ENCODE results near the gene ISG15. TPM values are rescaled to one million over a fixed set of nuclear protein-coding genes. Genes with fewer than 3 reads are reported as not detected.

The ISG15 gene
- total RNA-seq, result 64.7 and 72.8 TPM in 2 replicates

GRCh38 chr1:1013105-1013921, at the start of gene ISG15:
ISG15 (plus strand) TSS chr1:1013497; CDS start chr1:1013574, 77 bp downstream.

DNA sequence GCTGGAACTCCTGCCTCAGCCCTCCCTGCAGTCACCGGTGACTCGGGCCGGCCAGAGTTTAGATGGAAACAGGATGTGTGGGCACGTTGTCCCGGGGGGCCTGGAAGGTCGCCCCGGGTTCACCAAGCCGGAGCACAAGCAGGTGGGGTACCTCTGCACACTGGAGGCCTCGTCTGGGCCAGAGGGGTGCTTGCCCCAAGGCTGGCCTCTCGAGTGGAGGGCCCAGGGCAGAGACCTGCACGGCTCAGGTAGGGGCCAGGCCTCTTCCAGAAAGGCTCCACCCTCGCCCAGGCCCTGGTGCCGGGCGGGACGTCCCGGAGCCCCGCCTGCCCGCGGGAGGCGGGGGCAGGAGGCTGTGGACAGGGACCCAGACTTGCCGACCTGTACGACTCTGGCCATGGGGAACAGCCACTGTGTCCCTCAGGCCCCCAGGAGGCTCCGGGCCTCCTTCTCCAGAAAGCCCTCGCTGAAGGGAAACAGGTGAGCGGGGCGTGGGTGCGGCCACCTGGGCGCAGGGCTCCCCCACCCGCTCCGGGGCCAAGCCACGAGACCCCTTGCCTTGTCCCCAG, 47.1 kb upstream of the ISG15 start, which contains the start of gene PLEKHN1:
PLEKHN1 (plus strand) TSS at position 348 of the 569 bp plus-strand sequence; CDS start at position 398, 50 bp downstream.

DNA sequence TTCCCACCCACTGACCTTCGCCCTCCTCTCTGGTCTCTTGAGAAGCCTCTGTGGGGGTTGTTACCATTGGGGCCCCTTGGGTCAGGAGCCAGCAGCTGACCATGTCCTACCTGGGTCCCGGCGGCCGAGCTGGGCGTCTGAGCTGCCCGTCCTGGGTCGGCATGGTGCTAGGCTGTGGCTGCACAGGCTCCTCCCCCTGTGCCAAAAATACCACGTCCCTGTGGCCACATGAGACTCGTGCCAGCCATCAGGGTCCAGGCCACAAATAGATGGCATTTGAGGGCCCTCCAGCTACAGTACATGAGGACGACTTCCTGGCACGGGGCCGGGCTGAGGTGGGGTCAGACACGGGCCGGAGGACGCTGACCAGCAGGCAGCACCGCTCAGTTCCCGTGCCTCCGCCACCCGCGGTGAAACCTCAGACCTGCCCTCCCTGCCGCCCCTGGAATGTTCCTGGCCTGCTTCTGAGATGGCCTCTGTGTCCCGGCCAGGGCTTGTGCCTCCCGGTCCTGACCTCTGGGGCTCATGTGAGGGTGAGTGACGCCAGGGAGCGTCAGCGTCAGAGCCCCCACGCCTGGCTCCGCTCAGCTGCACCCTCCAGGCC, 31.2 kb upstream of the ISG15 start, which contains the start of gene PERM1:
PERM1 (minus strand) TSS at position 139 of the 604 bp plus-strand sequence. CDS start 1,064 bp downstream, outside the sequence.

GRCh38 chr1:999725-1000356, 13.5 kb upstream of the ISG15 start, which contains the start of gene HES4:
HES4 (minus strand) TSS chr1:1000097; CDS start chr1:999973, 124 bp downstream.

GRCh38 chr1:1020000-1020404, 6.7 kb downstream of the ISG15 start, which contains the start of gene AGRN:
AGRN (plus strand) TSS chr1:1020120; CDS start chr1:1020173, 53 bp downstream.

Small RNA genes within 50 kb of the gene (small RNA-seq; reads per million reads assigned to genes)
- gene AL645608.3, result not detected

Other genes with a start within 250 kb of the ISG15 start
- gene SAMD11, start 89.6 kb upstream of the ISG15 start, total RNA-seq, result not detected in 2 replicates
- gene NOC2L, start 54.2 kb upstream of the ISG15 start, total RNA-seq, result 93.7 and 97.8 TPM in 2 replicates
- gene KLHL17, start 52.9 kb upstream of the ISG15 start, total RNA-seq, result 6.2 and 6.5 TPM in 2 replicates
- gene PLEKHN1, start 47.0 kb upstream of the ISG15 start, total RNA-seq, result 0.65 and 1.1 TPM in 2 replicates
- gene PERM1, start 31.4 kb upstream of the ISG15 start, total RNA-seq, result 0.33 TPM in 1 of 2 replicates, not detected in the other
- gene HES4, start 13.4 kb upstream of the ISG15 start, total RNA-seq, result 20.6 and 41.2 TPM in 2 replicates
- gene AGRN, start 6.6 kb downstream of the ISG15 start, total RNA-seq, result 117 and 208 TPM in 2 replicates
- not detected in 2 replicates for gene RNF223, start 60.8 kb downstream of the ISG15 start, total RNA-seq
- gene C1orf159, start 102.6 kb downstream of the ISG15 start, total RNA-seq, result 12.1 and 12.4 TPM in 2 replicates
- gene TTLL10, start 160.4 kb downstream of the ISG15 start, total RNA-seq, result not detected in 2 replicates
- gene TNFRSF18, start 193.1 kb downstream of the ISG15 start, total RNA-seq, result not detected in 2 replicates
- 2.0 and 3.6 TPM in 2 replicates for gene TNFRSF4, start 200.7 kb downstream of the ISG15 start, total RNA-seq
- 115 and 138 TPM in 2 replicates for gene SDF4, start 218.5 kb downstream of the ISG15 start, total RNA-seq
- gene B3GALT6, start 218.7 kb downstream of the ISG15 start, total RNA-seq, result 27.9 and 34.9 TPM in 2 replicates
- 0.33 and 0.76 TPM in 2 replicates for gene C1QTNF12, start 233.2 kb downstream of the ISG15 start, total RNA-seq

All from vein endothelial cell (primary cell).